ENCODE data around the gene GVQW3.

GVQW3 gene

DNA sequence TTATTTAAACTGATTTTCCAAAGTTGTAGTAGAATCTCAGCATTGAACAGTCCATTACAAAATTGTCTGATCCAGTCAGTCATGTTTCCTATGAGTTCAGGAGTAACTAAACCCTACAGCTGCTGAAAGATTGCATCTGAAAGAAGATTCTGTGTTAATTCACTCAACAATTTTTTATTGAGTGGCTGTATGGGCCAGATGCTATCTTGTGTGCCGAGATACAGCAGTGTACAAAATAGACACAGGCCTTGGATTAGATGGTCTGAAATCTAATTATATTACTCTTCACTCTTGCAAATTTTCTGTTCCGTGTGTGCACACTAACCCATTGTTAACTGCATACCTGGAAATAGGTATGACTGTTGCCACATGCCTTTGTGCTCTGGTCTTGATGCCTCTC lies 7.3 kb downstream of the GVQW3 start:
- TF ChIP-seq CTCF (IDR thresholded peaks at IDR 0.05; ENCODE audit: low read depth, low read length): no peak
- H3K36me3 ChIP-seq: peaks cover 4% of the 10 kb centered on the region
- H3K27ac ChIP-seq: no peak overlapping the region
- no peaks in the 10 kb centered on the region for H3K9me3 ChIP-seq (ENCODE audit: severe bottlenecking)
- no peaks in the 10 kb centered on the region for H3K27me3 ChIP-seq (ENCODE audit: insufficient read depth, low read depth, severe bottlenecking)
- H3K4me3 ChIP-seq (ENCODE audit: low read depth, low read length): no peak overlapping the region
- no peak for DNase-seq

GRCh38 chr11:76391021-76391420 lies 9.9 kb downstream of the GVQW3 start:
- TF ChIP-seq CTCF (IDR thresholded peaks at IDR 0.05; ENCODE audit: low read depth, low read length): no peak
- Histone ChIP-seq H3K27ac (no peak overlapping the region), H3K36me3 (no peaks in the 10 kb centered on the region)

DNA sequence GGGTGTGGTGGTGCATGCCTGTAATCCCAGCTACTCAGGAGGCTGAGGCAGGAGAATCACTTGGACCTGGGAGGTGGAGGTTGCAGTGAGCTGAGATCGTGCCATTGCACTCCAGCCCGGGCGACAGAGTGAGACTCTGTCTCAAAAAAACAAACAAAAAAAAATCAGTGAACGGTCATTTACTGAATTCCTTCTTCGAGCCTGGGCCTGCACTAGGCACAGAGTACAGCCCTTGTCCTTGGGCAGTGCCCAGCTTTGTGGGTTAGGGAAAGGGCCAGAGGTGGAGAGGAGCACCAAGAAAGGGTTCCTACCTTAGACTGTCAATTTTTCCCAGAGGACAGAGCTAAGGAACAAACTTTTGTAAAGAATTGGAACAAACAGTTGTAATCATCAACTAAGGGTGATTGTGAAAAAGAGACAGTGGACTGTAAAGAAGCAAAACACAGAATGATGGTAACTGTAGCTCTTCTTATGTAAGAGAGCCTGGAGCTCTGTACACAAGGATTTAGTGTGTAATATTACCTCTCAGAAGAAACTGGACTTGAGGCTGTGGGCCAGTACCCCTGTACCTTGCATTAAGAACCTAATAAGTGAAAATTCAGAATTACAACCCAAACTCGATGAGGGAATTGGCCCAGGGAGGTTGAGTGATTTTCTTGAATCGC lies 10.8 kb downstream of the GVQW3 start:
- H3K27me3 ChIP-seq (ENCODE audit: insufficient read depth, low read depth, severe bottlenecking): no peaks in the 10 kb centered on the region
- no peak for TF ChIP-seq CTCF (IDR thresholded peaks at IDR 0.05; ENCODE audit: low read depth, low read length)
- H3K27ac ChIP-seq: no peak overlapping the region

More at GRCh38 chr11:76391021-76391420, 9.9 kb downstream of the GVQW3 start:
- no peak for DNase-seq
- H3K4me3 ChIP-seq (ENCODE audit: low read depth, low read length): no peak overlapping the region
- no peaks in the 10 kb centered on the region for H3K27me3 ChIP-seq (ENCODE audit: insufficient read depth, low read depth, severe bottlenecking)
- H3K9me3 ChIP-seq (ENCODE audit: severe bottlenecking): no peaks in the 10 kb centered on the region

GRCh38 chr11:76392870-76393269 lies 11.7 kb downstream of the GVQW3 start:
- Histone ChIP-seq H3K36me3 (no peaks in the 10 kb centered on the region), H3K27me3 (ENCODE audit: insufficient read depth, low read depth, severe bottlenecking) (no peaks in the 10 kb centered on the region), H3K9me3 (ENCODE audit: severe bottlenecking) (no peaks in the 10 kb centered on the region), H3K27ac (no peak overlapping the region), H3K4me3 (ENCODE audit: low read depth, low read length) (no peak overlapping the region)
- no peak for DNase-seq
- TF ChIP-seq CTCF (IDR thresholded peaks at IDR 0.05; ENCODE audit: low read depth, low read length): no peak

More for the DNA sequence above, 10.8 kb downstream of the GVQW3 start:
- no peaks in the 10 kb centered on the region for H3K9me3 ChIP-seq (ENCODE audit: severe bottlenecking)
- no peak overlapping the region for H3K4me3 ChIP-seq (ENCODE audit: low read depth, low read length)
- no peaks in the 10 kb centered on the region for H3K36me3 ChIP-seq
- no peak for DNase-seq

DNA sequence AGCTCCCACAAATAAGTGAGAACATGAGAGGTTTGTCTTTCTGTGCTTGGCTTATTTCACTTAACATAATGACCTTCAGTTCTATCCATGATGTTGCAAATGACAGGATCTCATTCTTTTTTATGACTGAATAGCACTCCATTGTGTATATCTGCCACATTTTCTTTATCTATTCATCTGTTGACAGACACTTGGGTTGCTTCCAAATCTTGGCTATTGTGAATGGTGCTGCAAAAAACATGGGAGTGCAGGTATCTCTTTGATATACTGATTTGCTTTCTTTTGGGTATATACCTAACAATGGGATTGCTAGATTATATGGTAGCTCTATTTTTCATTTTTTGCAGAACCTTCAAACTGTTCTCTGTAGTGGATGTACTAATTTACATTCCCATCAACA lies 13.3 kb downstream of the GVQW3 start:
- Histone ChIP-seq H3K27me3 (ENCODE audit: insufficient read depth, low read depth, severe bottlenecking) (no peaks in the 10 kb centered on the region), H3K9me3 (ENCODE audit: severe bottlenecking) (no peaks in the 10 kb centered on the region), H3K36me3 (no peaks in the 10 kb centered on the region), H3K4me3 (ENCODE audit: low read depth, low read length) (no peak overlapping the region), H3K27ac (no peak overlapping the region)
- TF ChIP-seq CTCF (IDR thresholded peaks at IDR 0.05; ENCODE audit: low read depth, low read length): no peak
- no peak for DNase-seq

- Histone ChIP-seq H3K27me3 (ENCODE audit: insufficient read depth, low read depth, severe bottlenecking) (no peaks in the 10 kb centered on the region), H3K36me3 (no peaks in the 10 kb centered on the region), H3K27ac (no peak overlapping the region), H3K4me3 (ENCODE audit: low read depth, low read length) (no peak overlapping the region), H3K9me3 (ENCODE audit: severe bottlenecking) (no peaks in the 10 kb centered on the region)
- no peak for DNase-seq
- TF ChIP-seq CTCF (IDR thresholded peaks at IDR 0.05; ENCODE audit: low read depth, low read length): no peak
Measured at GRCh38 chr11:76395296-76395695, 14.2 kb downstream of the GVQW3 start.
